Cardiac muscle cell (in vitro differentiated cells and primary cell): ENCODE measurements around the gene ADAP1. TPM values are rescaled to one million over a fixed set of nuclear protein-coding genes. Genes with fewer than 3 reads are reported as not detected.
"Not testable (repeated sequence)": the region's sequence is repeated elsewhere in the genome, so short reads cannot be mapped to it uniquely, and the experiment has no call there.

Experiments used
- DNase-seq, 2 donors: peaks; one replicate each; pipeline versions ENCODE4 v3.0.0 to v3.0.0-alpha.2; 2010 to 2017; ENCODE audit warnings: low read depth in 1 of 2, low spot score in 1 of 2
- H3K27ac ChIP-seq: fragments of 200-600 bp; sonication (generic); 2 replicates; pipeline ENCODE4 v1.5.1; 2016
- H3K27me3 ChIP-seq: fragments of 200-600 bp; sonication (generic); 2 replicates; pipeline ENCODE4 v1.6.0; 2016; ENCODE audit warnings: control low read depth
- H3K36me3 ChIP-seq: fragments of 200-600 bp; sonication (generic); 2 replicates; pipeline ENCODE4 v1.5.1; 2016; ENCODE audit warnings: control low read depth
- H3K4me1 ChIP-seq: fragments of 200-600 bp; sonication (generic); 2 replicates; pipeline ENCODE4 v1.8.1; 2017; ENCODE audit warnings: low read depth, mild to moderate bottlenecking, mixed run types
- H3K4me3 ChIP-seq: fragments of 200-600 bp; sonication (generic); 2 replicates; pipeline ENCODE4 v1.5.1; 2016; ENCODE audit warnings: mild to moderate bottlenecking
- H3K9me3 ChIP-seq: fragments of 200-600 bp; sonication (generic); 2 replicates; pipeline ENCODE4 v1.5.1; 2017; ENCODE audit warnings: low read depth, mild to moderate bottlenecking, control low read depth
- CTCF ChIP-seq: IDR thresholded peaks from 2 replicates; pipeline ENCODE4 v1.5.1; 2012; ENCODE audit warnings: low read depth, mild to moderate bottlenecking, low read length
- polyA plus RNA-seq: library from polyadenylated mRNA; unstranded; fragments of >200 nt; fragmentation: Nextera tagmentation; extraction: Ambion mirVana; gene quantifications from 2 replicates; pipeline ENCODE4 v1.2.1, GENCODE V29; 2016
- total RNA-seq: library from RNA; depleted of rRNA; stranded (reverse); fragments of >200 nt; gene quantifications from 2 replicates; pipeline ENCODE4 v1.2.3, GENCODE V29; 2016

The ADAP1 gene, protein sequence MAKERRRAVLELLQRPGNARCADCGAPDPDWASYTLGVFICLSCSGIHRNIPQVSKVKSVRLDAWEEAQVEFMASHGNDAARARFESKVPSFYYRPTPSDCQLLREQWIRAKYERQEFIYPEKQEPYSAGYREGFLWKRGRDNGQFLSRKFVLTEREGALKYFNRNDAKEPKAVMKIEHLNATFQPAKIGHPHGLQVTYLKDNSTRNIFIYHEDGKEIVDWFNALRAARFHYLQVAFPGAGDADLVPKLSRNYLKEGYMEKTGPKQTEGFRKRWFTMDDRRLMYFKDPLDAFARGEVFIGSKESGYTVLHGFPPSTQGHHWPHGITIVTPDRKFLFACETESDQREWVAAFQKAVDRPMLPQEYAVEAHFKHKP
- 12.0 and 12.8 TPM in 2 replicates for total RNA-seq
- 9.6 and 14.4 TPM in 2 replicates for polyA plus RNA-seq

DNA sequence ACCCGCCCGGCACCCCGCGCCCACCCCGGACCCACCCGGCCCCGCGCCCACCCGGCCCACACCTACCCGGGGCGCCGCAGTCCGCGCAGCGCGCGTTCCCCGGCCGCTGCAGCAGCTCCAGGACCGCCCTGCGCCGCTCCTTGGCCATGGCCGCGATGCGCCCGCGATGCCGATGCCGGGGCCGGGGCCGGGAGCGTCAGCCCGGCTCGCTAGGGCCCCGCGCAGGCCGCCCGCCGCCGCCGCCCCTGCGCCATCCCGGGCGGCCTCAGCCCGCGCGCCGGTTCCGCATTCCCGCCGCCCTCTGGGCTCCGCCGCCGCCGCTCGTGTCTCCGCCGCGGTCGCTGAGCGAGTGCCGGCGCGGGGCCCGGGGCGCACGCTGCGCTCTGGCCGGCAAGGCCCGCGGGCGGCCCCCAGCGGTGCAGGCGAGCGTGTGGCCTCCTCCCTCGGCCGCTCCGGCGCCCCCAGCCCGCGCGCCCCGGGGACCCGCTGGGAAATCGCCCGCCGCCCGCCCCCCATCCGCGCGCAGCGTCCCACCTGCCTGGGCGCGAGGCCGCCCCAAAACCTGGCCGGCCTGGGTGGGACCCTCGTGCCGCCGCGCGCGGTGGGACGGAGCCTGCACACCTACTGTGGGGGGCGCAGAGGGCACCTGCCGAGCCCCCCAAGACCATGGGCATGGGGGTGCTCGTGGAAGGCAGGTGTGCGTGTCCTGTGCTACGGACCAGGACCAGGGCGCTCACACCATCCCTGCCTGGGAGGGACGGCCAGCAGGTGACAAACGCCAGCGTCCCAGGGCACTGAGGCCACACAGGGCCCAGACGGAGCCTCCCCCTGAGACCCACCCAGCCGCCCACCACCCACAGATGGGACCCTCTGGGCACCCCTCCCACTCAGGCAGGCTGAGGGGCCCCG, at the start of gene ADAP1:
ADAP1 (minus strand) TSS at position 351 of the 909 bp plus-strand sequence; CDS start at position 148, 203 bp downstream.
- Histone ChIP-seq H3K4me1 (no peaks in the 10 kb centered on the region), H3K27ac (no peak within 1 kb of the TSS), H3K4me3 (peak within 1 kb of the TSS; percentile 66), H3K9me3 (no peaks in the 10 kb centered on the region), H3K27me3 (peaks cover 34% of the 10 kb centered on the region), H3K36me3 (no peaks in the 10 kb centered on the region)
- TF ChIP-seq CTCF, result no peak
- peak; percentile 59 to 77 for DNase-seq

GRCh38 chr7:1002445-1002844, 48.0 kb upstream of the ADAP1 start:
- H3K27ac ChIP-seq, H3K4me3 ChIP-seq, H3K36me3 ChIP-seq, DNase-seq, H3K27me3 ChIP-seq, H3K9me3 ChIP-seq, H3K4me1 ChIP-seq: not testable (repeated sequence)

DNA sequence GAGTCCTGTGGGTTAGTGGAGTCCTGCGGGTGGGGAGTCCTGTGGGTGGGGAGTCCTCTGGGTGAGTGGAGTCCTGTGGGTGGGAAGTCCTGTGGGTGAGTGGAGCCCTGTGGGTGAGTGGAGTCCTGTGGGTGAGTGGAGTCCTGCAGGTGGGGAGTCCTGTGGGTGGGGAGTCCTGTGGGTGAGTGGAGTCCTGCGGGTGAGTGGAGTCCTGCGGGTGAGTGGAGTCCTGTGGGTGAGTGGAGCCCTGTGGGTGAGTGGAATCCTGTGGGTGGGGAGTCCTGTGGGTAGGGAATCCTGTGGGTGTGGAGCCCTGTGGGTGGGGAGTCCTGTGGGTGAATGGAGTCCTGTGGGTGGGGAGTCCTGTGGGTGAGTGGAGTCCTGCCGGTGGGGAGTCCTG, 47.5 kb upstream of the ADAP1 start:
- DNase-seq, H3K4me1 ChIP-seq, H3K27me3 ChIP-seq, H3K4me3 ChIP-seq, H3K27ac ChIP-seq, H3K36me3 ChIP-seq, H3K9me3 ChIP-seq: not testable (repeated sequence)

GRCh38 chr7:1001069-1001770, 46.7 kb upstream of the ADAP1 start:
- not testable (repeated sequence) for H3K27me3 ChIP-seq, H3K4me3 ChIP-seq, H3K9me3 ChIP-seq, H3K4me1 ChIP-seq, H3K36me3 ChIP-seq, DNase-seq, H3K27ac ChIP-seq

DNA sequence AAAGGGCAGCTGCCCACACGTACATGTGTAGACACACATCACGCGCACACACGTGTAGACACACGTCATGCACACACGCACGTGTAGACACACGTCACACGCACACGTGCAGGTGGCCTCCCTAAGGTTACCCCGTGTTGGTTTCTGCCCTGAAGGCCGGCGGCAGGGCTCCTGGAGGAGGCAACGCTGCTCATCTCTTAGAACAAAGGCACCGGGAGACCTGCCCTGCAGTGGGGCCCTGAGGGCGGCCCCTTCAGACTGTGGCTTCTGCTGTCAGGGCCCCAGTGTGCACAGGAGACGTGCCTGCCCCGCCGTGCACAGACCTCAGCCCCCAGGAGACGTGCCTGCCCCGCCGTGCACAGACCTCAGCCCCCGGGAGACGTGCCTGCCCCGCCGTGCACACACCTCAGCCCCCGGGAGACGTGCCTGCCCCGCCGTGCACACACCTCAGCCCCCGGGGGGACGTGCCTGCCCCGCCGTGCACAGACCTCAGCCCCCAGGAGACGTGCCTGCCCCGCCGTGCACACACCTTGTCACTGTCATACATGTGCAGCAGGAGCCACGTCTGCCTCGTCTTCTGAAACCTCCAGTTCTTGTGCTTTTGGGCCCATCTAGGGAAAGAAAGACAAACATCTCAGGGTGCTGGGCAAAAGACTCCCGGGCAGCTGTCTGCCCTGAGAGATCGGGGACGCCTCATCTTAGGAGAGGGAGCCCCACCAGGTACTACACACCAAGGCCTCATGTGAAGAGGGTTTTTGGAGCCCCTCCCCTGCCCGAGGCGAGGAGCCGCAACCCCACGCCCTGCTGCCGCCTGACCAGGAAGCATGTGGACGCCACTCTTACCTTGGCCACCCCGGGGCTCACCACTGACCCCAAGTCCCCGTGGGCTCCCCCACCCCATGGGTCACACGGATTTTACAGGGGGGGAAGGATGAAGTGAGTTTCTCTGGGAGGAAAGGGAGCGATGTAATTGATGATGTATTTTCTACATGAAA, 45.8 kb upstream of the ADAP1 start:
- no peak overlapping the region for H3K4me3 ChIP-seq
- DNase-seq, result no peak
- no peaks in the 10 kb centered on the region for H3K9me3 ChIP-seq
- H3K27me3 ChIP-seq, result no peaks in the 10 kb centered on the region
- H3K27ac ChIP-seq, result peak overlapping the region; percentile 17
- no peaks in the 10 kb centered on the region for H3K4me1 ChIP-seq
- H3K36me3 ChIP-seq, result peaks cover 4% of the 10 kb centered on the region
- TF ChIP-seq CTCF, result no peak

DNA sequence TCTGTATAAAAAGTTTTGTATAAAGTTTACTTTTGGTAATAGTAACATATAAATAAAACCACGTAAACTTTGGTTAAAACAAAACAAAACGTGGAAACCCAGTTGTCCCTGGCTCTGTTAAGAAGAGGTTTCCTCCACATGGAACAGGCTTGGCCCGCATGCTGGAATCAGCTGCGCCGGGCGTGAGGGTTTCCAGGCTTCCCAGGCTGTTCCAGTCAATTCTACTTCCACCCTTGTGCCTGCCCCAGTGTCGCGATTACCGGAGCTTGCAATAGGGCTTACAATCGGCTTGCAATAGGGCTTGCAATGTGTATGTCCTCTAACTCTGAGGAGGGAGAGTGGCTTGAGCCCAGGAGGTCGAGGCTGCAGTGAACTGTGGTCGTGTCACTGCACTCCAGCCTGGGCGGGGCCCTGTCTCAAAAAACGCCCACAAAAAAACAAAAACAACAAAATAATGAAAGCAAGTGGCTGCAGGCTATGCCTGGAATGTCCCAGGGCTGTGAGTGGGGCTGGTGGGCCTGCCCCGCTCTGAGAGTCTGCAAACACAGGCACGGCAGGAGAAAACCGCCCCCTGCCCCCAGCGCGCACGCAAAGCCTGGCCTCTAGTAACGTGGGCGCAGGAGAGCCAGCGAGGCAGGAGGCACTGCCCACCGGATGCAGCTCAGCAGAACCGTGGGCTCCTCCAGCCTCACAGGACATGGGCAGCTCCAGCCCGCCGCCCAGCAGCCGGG, 44.8 kb upstream of the ADAP1 start:
- H3K27ac ChIP-seq, result peak overlapping the region; percentile 17
- TF ChIP-seq CTCF, result no peak
- no peak overlapping the region for H3K4me3 ChIP-seq
- H3K27me3 ChIP-seq, result no peaks in the 10 kb centered on the region
- no peaks in the 10 kb centered on the region for H3K4me1 ChIP-seq
- peaks cover 4% of the 10 kb centered on the region for H3K36me3 ChIP-seq
- DNase-seq, result no peak
- no peaks in the 10 kb centered on the region for H3K9me3 ChIP-seq
